NT2/D1 (cell line): ENCODE measurements around the gene CHP2.

Source experiments
- YY1 ChIP-seq: IDR thresholded peaks from 2 replicates; pipeline ENCODE4 v1.6.1; 2011; ENCODE audit not compliant: insufficient read length, insufficient read depth
- ZNF274 ChIP-seq: IDR thresholded peaks from 2 replicates; pipeline ENCODE4 v1.6.1; 2011; ENCODE audit warnings: mild to moderate bottlenecking, low read depth, low read length

- TF ChIP-seq ZNF274 (no peak), YY1 (no peak)
These were observed 30.1 kb upstream of the CHP2 start for GRCh38 chr16:23724785-23725131.
